T-helper 22 cell (primary cell): Measurements from ENCODE around the gene KIFC1.
"Not testable (repeated sequence)": the region's sequence is repeated elsewhere in the genome, so short reads cannot be mapped to it uniquely, and the experiment has no call there.

ENCODE experiments used
- DNase-seq: peaks from one replicate; pipeline ENCODE4 v3.0.0-alpha.2; 2020; ENCODE audit warnings: low read depth

KIFC1 gene

GRCh38 chr6:33375143-33375671, 16.4 kb upstream of the KIFC1 start:
- DNase-seq = no peak

- DNase-seq = no peak
Observed at GRCh38 chr6:33377171-33377570, 14.5 kb upstream of the KIFC1 start.

- not testable (repeated sequence) for DNase-seq
Observed at GRCh38 chr6:33379184-33379583, 12.4 kb upstream of the KIFC1 start.

GRCh38 chr6:33380272-33380981, 11.2 kb upstream of the KIFC1 start:
- DNase-seq = no peak

GRCh38 chr6:33383427-33384185, 8.0 kb upstream of the KIFC1 start:
- DNase-seq = no peak

- no peak for DNase-seq
Observed at GRCh38 chr6:33384581-33385020, 7.0 kb upstream of the KIFC1 start.

- no peak for DNase-seq
Observed at GRCh38 chr6:33390173-33390572, 1.4 kb upstream of the KIFC1 start.

- DNase-seq = no peak
Observed at GRCh38 chr6:33390767-33391277, 801 bp upstream of the KIFC1 start.

- no peak for DNase-seq
Observed at GRCh38 chr6:33391922-33392594, 435 bp downstream of the KIFC1 start.

GRCh38 chr6:33392595-33392948, 949 bp downstream of the KIFC1 start:
- no peak for DNase-seq

- no peak for DNase-seq
Observed at GRCh38 chr6:33392979-33393378, 1.4 kb downstream of the KIFC1 start.

- DNase-seq = no peak
Observed at GRCh38 chr6:33397541-33397940, 5.9 kb downstream of the KIFC1 start.

- not testable (repeated sequence) for DNase-seq
Observed at GRCh38 chr6:33398601-33399000, 7.0 kb downstream of the KIFC1 start.

GRCh38 chr6:33399881-33400280, 8.3 kb downstream of the KIFC1 start:
- not testable (repeated sequence) for DNase-seq

- DNase-seq = no peak
Observed at GRCh38 chr6:33404884-33405283, 13.3 kb downstream of the KIFC1 start.

GRCh38 chr6:33405386-33405940, 13.8 kb downstream of the KIFC1 start:
- no peak for DNase-seq

- DNase-seq = no peak
Observed at GRCh38 chr6:33406126-33406525, 14.5 kb downstream of the KIFC1 start.

- no peak for DNase-seq
Observed at GRCh38 chr6:33407132-33407718, 15.6 kb downstream of the KIFC1 start.

GRCh38 chr6:33410050-33410710, 18.6 kb downstream of the KIFC1 start:
- DNase-seq = peak; percentile 97

- no peak for DNase-seq
Observed at GRCh38 chr6:33410711-33411631, 19.3 kb downstream of the KIFC1 start, which contains the start of gene PHF1. TSS of gene PHF1 (plus strand) at chr6:33411014. CDS start at chr6:33412264, 1,250 bp downstream.
